OCI-LY3 (cell line): ENCODE results near the gene RPS6KA1.

Experiments used
- EZH2phosphoT487 ChIP-seq: fragments of 200-600 bp; shearing (Covaris generic); IDR thresholded peaks from 2 replicates; pipeline ENCODE4 v1.6.1; 2018; ENCODE audit warnings: antibody characterized with exemption, mixed run types, low read depth
- TF ChIP-seq, protein P1 (sequence below): fragments of 200-600, 300-600 bp; sonication (generic); IDR thresholded peaks from 2 replicates; pipeline ENCODE4 v1.5.1; 2014; ENCODE audit warnings: antibody characterized with exemption, low read length, low read depth

DNA sequence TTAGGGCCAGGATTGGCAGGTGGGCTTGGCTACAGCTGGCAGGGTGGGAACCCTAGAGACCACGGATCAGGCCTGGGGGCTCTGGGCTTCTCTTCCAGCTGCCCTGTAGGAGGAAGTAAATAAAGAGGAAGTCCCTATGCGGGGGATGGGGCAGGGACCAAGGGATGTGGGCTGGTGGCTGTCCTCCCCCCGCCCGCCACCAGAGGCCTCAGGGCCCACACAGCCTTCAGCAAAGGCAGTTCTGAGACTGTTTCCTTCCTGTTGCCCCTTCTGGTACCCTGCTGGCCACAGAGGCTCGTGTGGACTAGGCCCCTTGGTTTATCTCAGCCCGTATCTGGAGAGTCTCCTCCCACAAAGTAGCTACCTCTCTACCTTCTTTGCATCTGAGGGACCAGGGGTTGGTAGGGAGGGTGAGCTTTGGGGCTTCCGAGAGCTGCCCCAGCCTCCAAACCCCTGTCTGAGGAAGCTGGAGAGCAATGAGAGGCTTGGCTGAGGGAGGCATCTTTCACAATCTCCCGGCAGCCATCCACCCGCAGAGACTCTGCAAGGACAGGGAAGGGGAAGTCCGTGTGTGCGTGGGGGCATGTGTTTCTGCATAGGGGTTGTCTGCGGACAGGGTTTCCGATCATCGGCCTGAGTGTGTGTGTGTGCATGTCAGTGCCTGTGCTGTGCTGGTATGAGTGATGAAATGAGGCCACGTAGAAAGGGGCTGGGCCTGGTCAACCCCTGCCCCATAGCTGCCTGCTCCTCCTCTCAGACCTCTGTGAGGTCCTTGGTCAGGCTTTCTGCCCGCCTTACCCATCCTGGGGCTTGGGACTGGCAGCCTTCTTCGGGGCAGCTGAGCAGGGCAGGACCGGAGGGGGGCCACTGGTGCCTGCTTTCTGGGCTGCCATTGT lies 12.5 kb downstream of the RPS6KA1 start:
- TF ChIP-seq, protein P1, sequence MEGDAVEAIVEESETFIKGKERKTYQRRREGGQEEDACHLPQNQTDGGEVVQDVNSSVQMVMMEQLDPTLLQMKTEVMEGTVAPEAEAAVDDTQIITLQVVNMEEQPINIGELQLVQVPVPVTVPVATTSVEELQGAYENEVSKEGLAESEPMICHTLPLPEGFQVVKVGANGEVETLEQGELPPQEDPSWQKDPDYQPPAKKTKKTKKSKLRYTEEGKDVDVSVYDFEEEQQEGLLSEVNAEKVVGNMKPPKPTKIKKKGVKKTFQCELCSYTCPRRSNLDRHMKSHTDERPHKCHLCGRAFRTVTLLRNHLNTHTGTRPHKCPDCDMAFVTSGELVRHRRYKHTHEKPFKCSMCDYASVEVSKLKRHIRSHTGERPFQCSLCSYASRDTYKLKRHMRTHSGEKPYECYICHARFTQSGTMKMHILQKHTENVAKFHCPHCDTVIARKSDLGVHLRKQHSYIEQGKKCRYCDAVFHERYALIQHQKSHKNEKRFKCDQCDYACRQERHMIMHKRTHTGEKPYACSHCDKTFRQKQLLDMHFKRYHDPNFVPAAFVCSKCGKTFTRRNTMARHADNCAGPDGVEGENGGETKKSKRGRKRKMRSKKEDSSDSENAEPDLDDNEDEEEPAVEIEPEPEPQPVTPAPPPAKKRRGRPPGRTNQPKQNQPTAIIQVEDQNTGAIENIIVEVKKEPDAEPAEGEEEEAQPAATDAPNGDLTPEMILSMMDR: peak; percentile 40
- no peak for TF ChIP-seq EZH2phosphoT487
